Measurements from ENCODE around the gene TBC1D28.
"Not testable (repeated sequence)": the region's sequence is repeated elsewhere in the genome, so short reads cannot be mapped to it uniquely, and the experiment has no call there.

Gene TBC1D28

GRCh38 chr17:18593138-18593537 lies 51.1 kb downstream of the TBC1D28 start:
- not testable (repeated sequence) for DNase-seq
